GM19324 (cell line): ENCODE measurements around the gene EXOG.

Experiments used
- ATAC-seq: cut with Tn5 transposase; IDR thresholded peaks from one replicate; pipeline ENCODE4 v1.9.1; 2021; ENCODE audit warnings: mild to moderate bottlenecking, moderate library complexity; ENCODE audit not compliant: unreplicated experiment, low FRiP score

The EXOG gene

DNA sequence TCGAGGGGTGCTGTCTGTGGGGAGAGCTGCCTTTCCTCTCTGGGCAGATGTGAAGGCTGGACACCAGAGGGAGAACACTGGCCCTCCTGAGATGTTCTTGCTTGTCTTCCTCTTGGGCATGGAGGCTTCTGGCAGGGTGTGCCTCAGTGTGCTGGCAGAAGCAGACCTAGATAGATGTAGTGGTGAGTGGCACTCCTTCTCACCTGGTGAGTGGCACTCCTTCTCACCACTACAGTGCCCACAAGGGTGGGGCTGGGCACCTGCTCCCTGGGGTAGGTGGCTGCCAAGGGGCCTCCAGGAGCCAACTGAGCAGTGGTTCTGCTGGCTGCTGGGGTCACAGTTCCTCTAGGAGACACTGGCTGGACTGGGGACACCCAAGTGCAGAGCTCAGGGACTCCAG, 23.8 kb upstream of the EXOG start:
- no peak for ATAC-seq

DNA sequence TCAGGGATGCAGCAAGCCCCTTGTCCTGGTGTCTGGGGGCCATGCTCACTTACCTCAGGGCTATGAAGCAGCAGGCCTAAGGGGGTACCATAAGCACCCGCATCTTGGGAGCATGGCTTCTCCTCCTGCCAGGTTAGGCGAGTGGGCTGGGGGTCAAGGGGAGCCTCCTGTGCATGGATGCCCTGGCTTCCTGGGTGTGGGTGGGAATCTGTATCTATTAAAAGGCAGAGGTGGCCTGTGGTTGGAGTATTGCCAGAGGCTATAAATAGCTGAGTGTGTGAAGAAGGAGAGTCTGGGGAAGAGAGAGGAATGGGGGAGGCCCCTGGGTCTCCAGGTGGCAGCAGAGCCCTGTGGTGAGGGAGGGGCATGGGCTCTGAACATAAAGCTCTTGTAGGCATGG, 22.9 kb upstream of the EXOG start:
- ATAC-seq, result no peak

DNA sequence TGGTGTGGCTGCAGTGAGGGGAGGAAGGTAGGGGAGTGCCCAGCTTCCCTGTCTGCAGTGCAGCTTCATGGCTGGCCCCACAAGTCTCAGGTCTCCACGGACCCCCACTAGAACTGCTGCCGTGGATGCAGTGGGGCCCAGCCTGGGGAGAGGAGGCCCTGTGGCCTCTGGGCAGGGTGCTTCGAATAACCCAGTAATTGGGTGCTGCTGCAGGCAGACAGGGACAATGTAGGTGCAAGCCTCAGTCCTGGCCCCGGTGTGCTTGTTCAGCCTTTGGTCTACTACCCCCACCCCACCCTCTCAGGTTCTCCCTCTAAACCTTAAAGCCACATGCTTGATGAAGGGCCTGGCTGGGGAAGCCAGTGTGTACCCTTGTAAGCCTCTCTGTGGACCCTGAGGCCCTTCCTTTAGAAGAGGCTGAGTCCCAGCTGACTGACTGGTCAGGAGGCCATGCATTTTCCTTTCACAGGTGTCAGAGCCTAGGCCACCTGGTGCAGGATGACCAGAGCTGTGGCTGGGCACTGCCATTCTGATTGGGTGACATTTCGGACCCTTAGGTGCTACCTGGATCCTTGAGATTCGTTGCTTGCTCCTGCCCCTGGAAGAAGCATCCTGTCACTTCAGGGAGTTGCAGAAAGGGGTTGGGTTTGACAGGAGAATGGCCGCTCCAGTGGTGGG, 21.1 kb upstream of the EXOG start:
- no peak for ATAC-seq

DNA sequence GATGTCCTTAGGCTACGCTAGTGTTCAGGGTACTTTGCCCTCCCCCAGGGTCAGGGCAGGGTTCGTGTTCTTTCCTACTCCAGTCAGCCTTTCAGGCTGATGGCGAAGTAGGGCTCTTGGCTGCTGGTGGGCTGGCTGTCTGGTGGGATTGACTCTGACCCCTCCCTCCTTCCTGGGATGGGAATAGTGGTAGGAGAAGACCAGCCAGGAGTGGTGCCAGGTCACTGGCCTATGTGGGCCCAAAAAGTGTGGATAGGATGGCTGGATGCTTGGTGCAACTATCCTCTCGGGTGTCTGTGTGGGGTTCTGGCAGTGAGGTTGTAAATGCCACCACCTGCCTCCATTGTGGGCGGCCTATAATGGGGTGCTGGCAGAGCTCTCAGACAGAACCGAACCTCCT, 20.4 kb upstream of the EXOG start:
- ATAC-seq, result no peak

DNA sequence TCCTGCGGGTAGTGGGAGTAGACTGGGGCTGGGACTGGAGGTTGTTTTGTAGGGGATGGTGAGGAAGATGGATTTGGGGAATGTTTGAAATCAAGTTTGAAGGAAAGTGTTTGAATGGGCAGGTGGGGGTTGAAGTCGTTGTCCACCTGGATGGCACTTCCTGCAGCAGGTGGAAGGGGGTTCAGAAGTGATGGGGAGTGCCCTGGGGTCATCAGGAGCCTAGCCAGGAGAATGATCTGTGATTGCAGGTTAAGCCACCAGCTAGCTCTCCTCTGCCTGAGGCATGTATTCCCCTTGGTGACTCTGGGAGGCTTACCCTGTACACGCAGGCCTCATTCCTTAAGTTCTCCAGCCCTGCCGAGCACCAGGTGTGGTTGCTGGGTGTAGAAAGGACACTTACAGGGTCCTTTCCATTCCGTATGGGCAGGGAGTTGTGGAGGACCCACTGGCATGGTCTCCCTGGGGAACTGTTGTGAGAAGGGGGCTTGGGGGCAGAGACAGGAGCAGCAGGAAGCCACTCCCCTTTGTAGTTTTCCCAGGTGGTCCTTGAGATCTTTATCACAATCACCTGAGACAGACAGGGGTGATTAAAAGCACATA, 19.9 kb upstream of the EXOG start:
- ATAC-seq, result no peak

DNA sequence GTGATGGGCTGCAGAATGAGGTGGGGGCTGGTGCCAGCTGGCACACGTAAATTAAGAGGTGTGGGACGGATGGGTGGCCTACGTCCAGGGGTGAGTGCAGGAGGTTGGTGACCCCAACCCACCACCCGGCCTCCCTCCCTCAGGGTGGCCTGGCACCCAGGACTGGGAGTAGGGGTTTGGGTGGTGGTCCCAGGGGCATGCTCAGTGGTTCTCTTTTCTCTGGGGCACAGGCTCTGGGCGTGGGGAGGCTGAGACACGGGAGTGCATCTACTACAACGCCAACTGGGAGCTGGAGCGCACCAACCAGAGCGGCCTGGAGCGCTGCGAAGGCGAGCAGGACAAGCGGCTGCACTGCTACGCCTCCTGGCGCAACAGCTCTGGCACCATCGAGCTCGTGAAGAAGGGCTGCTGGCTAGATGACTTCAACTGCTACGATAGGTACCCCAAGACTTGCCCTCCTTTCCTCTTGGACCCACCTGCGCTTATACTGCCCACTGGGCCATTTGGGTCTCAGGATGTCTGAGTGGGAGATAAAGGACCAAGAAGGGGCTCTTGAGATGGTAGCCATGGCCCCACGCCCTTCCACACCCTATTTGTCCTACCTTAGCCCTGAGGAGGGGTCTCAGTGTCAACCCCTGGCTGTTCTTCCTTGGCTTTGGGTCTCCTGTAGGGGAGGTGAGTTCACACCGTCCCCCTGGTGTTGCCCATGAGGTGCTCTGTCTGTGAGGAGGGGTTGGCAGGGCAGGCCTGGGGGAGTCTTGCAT, 18.9 kb upstream of the EXOG start:
- ATAC-seq, result no peak

DNA sequence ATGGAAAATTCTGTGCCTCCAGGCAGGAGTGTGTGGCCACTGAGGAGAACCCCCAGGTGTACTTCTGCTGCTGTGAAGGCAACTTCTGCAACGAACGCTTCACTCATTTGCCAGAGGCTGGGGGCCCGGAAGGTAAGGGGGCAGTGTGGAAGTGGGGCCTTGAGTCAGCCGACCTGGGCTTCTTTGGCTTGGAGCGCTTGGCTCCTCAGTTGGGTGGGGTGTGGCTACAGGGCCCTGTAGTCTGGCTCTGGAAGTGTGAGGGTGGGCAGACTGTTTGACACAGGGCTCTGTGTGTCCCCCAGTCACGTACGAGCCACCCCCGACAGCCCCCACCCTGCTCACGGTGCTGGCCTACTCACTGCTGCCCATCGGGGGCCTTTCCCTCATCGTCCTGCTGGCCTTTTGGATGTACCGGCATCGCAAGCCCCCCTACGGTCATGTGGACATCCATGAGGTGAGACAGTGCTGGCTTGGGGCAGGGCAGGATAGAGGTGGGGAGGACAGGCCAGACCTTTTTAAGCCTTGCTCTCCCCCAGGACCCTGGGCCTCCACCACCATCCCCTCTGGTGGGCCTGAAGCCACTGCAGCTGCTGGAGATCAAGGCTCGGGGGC, 18.2 kb upstream of the EXOG start:
- ATAC-seq, result no peak

DNA sequence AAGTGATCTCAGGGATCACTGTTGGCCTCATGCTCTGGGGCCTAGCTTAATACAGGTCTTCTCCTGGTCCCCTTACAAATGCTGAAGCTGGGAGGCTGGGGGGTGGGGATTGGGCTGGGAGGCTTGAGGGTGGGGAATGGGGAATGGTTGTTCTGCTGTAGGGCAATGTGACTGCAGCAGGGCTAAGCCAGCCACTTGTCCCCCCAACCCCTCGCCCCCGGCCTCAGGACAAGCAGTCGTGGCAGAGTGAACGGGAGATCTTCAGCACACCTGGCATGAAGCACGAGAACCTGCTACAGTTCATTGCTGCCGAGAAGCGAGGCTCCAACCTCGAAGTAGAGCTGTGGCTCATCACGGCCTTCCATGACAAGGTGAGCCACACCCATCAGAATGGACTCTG, 17.2 kb upstream of the EXOG start:
- ATAC-seq, result no peak

DNA sequence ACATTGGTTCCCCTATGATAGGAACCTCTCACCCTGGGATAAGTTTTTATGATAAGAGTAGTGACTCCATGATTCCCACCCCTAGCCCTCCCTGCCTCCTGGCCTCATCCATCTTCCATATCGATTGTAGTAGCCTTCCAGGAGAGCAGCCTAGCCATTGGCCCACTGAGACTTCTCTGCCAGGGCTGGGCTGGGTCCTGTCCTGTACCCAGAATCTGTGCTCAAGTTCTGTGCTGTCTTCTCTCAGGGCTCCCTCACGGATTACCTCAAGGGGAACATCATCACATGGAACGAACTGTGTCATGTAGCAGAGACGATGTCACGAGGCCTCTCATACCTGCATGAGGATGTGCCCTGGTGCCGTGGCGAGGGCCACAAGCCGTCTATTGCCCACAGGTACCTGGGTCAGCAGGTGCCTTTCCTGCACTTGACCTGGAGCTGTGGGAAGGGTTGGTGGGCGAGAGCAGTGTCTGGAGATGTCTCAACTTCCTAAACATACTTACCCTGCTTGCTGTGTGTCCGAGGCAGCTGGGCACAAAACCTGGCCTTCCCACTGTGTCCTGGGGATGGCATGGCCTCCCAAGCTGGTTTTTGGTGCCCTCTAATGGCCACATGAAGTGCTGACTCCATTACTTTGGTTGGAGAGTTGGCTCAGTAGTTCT, 16.6 kb upstream of the EXOG start:
- no peak for ATAC-seq

DNA sequence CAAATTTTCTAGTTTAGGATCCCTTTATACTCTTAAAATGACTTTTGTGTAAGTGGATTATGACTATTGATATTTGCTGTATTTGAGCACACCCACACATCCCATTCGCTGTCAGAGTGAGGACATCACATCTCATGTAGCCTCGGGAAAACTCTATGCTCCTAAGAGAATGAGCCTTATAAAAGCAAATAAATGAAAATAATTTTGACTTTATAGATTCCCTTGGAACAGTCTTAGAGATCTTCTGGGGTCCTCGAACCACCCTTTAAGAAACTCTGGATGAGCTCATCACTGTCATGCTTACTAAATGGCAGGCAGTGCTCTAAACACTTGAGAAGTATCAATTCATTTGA, 16.1 kb upstream of the EXOG start:
- no peak for ATAC-seq

DNA sequence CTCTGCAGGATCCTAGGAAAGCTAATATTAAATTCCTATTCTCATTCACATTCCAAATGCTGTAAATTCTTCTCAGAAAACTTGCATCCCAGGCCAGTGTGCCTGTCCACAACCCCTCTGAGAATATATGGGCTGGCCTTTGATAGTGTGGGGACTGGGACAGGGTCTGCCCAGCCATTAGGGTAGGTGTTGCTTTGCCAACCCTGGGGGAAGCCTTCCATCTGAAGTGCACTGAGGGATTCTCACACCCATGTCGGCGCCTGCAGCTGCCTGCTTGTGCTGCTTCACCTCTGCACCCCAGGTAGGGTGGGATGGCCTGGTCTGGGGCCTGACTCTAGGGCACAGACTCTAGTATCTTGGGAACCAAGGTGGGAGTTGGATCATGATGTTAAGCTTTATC, 15.2 kb upstream of the EXOG start:
- ATAC-seq, result no peak

DNA sequence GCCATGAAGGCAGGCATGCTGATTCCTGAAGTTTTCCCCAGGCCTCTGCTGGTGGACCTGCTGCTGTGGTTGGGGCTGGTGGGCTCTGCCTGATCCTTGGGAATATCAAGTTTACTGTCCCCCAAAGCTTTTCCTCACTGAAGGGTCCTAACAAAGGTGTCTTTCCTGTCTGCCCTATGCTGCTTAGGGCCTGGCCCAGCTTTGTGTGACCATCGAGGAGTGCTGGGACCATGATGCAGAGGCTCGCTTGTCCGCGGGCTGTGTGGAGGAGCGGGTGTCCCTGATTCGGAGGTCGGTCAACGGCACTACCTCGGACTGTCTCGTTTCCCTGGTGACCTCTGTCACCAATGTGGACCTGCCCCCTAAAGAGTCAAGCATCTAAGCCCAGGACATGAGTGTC, 13.2 kb upstream of the EXOG start:
- ATAC-seq, result no peak

DNA sequence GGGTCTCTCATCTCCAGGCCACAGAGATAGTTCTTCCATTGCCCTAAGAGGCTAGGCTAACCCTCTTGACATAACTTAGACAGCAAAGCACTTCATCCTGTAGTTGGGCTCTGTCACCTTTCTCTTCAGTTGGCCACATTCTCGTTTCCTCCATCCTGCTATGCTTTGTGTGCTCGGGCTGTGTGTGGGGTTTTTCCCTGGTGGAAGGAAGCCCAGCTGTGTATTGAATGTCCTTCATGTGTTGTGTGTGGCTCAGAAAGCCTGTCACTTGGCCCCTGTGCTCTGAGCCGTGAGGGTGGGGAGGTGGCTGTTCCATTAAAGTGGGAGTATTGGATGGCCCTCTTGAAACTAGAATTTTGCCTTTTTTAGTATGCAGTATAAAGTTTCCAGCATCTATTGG, 8.8 kb upstream of the EXOG start:
- no peak for ATAC-seq

DNA sequence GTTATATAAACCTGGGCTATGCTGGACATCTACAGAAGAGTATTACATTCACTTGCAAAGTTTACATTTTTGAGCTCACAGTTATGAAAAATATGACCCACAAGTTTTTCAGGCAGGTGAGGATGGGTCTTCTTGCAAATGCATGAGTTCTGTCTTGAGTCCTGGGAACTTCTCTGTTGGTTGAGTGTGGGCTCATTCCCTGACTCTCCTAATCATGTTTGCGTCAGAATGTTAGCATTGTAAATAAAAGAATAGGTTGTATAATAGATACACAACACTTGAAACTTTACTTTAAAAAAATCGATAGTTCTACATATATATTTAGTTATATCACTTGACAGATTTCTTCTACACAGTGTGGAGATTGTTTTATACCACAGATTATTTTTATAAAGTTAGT, 7.2 kb upstream of the EXOG start:
- ATAC-seq, result no peak

DNA sequence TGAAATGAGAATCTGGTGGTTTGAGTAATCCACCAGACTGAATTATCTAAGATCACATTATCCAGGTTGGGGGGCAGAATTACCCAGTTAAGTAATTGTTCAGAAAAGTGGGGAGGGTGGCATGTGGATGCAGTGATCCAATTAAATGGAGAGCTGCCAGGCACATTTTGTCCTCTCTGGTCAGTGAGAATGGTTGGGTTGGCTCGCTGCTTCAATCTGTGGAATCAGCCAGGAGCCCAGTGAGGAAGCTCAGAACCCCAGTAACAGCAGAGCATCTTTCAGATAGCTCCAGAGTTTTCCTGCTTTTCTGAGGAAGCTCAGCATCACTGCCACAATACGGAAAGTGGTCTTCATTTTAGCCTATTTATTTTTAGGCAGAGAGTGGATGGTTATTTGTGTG, 6.4 kb upstream of the EXOG start:
- no peak for ATAC-seq

DNA sequence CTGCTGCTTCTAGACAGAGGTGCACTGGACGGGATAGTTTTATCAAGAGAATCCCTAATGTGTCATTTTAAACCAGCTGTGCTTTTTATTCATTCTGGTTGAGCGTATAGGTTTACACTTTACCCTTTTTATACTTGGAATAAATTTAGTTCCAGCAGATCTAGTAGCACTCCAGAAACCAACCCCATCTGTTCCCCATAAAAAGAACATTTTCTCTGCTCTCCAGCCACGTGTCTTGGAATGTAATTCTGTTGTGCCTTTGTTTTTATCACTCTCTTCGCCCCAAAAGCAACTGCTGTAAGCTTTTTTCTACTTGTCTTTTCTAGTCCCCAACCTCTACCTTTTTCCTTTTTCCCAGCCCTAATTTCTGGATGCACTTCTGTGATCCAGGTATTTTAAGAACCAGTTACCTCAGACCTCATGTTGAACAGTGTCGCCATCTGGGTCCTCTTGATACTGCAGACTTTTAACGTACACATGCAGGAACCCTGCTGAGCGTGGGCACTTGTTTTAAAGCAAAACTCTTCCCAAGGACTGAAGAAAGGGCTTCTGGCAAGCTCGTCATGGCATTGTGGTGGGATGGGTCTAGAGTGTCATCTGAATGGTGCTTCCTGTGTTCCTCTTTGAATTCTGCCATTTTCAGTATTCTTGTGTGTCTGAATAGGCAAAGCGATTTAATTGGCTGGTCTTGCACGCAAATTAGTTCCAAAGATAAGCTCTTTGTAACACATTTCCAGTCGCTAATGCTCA, 5.7 kb upstream of the EXOG start:
- ATAC-seq, result no peak

DNA sequence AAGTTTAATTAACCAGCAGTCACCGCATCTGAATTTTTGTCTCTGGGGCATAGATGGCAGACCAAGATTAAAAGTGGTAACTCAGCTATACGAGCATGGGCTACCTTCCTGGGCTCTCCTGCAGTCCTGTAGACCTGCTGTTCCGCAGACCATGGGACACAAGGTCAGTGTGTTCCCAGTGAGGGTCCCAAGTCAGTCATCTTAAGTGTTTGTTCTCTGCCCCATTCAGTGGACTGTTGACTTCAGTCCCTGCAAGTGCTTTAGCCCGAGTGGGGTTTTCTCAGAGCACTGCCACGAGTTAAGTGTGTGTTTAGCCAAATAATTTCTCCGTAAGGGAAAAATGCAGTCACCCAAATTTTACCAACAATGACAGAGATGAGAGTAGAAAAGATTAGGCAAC, 4.9 kb upstream of the EXOG start:
- no peak for ATAC-seq

DNA sequence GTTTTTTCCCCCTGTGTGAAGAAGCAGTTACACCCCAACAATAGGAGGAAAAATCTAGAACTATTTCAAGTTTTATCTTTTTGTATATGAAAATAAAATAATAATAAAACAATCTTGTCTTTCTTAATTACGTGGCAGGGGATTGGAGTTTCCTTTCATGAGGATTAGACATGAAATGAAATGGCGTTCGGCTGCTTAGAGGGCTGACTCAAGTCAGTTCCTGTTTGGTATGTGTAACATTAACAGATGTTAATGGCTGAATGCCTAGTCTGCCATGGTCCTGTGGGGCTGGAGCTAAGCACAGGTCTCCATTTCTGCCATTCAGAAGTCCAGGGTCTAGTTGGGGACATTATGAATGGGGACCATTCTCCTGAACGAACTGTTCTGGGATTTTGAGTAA, 3.1 kb upstream of the EXOG start:
- no peak for ATAC-seq

DNA sequence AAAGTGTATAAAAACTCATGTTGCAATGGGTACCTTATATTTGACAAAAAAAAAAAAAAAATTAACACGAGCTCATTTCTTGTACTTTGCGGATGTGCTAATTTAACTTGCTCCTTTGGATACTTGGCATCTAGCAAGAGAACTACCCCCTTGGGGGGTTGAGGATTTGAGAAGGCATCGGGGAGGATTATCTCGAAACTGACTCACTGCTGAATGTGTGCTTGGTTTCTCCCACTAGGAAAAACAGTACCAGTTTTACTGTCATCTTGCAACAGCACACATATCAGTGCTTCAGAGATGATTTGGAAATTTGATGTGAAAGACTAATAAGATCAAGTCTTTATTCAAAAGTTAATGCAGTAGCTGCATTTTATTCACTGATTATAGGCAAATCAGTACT, 891 bp downstream of the EXOG start:
- ATAC-seq, result no peak

DNA sequence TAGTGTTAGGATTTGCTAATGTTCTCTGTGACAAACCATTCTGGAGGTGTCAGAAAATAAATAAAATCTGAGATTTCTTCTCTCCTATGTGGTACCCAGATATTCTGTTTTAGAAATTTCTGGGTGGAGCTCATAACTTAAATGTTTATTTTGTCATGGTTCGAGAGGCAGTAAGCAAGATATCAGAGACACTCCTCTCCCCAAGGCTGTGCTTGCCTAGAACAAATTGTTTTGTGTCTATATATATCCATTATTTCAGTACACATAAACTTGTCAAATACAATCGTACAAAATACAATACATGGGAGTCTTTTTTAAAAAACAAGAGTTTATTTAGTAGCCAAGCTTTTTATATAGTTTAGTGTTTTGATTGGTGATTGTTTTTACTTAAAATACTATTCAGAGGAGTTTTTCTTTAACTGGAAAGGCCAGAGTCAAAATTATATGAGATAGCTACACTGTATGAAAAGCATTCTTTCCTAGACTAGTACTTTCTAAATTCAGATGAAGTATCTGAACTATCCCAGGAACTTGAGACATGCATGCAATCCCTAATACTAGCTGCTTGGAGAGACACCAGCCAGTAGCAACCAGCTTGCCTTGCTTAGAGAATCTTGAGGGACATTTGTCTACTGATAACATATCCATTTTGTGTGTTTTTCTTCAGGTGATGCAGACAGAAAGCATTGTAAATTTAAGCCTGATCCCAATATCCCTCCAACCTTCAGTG, 4.7 kb downstream of the EXOG start:
- ATAC-seq, result no peak
